ENCODE measurements around the gene USP17L17. TPM values are rescaled to one million over a fixed set of nuclear protein-coding genes. Genes with fewer than 3 reads are reported as not detected.
"Not testable (repeated sequence)": the region's sequence is repeated elsewhere in the genome, so short reads cannot be mapped to it uniquely, and the experiment has no call there.

The USP17L17 gene
- total RNA-seq, 1 donor from 2014 or later = not detected

GRCh38 chr4:9267319-9267718 lies 23.6 kb downstream of the USP17L17 start, which contains the start of gene USP17L22:
Gene USP17L22 (plus strand): TSS chr4:9267619. CDS start chr4:9267619, 0 bp downstream.
- H3K27ac Mint-ChIP-seq; DNase-seq (ENCODE audit: extremely low spot score, unreplicated experiment); H3K36me3 Mint-ChIP-seq; H3K9me3 Mint-ChIP-seq; H3K27me3 Mint-ChIP-seq; H3K4me1 Mint-ChIP-seq (ENCODE audit: unreplicated experiment); H3K4me3 Mint-ChIP-seq: not testable (repeated sequence)

DNA sequence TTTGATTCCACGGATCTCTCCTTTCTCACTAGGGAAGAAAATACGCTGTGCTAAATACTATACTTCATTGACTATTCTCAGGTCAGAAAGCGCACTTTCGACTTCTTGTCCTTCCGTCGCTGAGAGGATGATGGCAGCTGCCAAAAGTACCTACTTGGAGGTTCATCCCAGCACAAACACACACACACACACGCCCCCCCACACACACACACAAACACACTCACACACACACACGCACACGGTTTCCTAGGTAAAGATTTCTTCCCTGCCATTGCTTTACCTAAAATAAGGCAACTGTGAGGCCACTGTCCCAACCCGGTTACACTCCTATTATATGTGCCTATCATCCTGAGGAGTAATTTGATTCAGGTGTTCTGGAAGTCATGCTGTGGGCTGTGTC lies 28.0 kb downstream of the USP17L17 start:
- not testable (repeated sequence) for H3K4me3 Mint-ChIP-seq; H3K9me3 Mint-ChIP-seq; H3K4me1 Mint-ChIP-seq (ENCODE audit: unreplicated experiment); H3K36me3 Mint-ChIP-seq; H3K27ac Mint-ChIP-seq; H3K27me3 Mint-ChIP-seq
- DNase-seq (ENCODE audit: extremely low spot score, unreplicated experiment) = peak; percentile 79

Other genes starting within 250 kb of the USP17L17 start
- gene FAM90A26, start 73.5 kb upstream of the USP17L17 start, total RNA-seq (ENCODE audit: low replicate concordance) = not detected in 2 replicates
- not detected in 2 replicates for gene USP17L10, start 33.2 kb upstream of the USP17L17 start, total RNA-seq (ENCODE audit: low replicate concordance)
- gene USP17L11, start 28.5 kb upstream of the USP17L17 start, total RNA-seq (ENCODE audit: low replicate concordance) = not detected in 2 replicates
- gene USP17L12, start 23.7 kb upstream of the USP17L17 start, total RNA-seq (ENCODE audit: low replicate concordance) = not detected in 2 replicates
- not detected in 2 replicates for gene USP17L13, start 19.0 kb upstream of the USP17L17 start, total RNA-seq (ENCODE audit: low replicate concordance)
- gene USP17L15, start 9.5 kb upstream of the USP17L17 start, total RNA-seq (ENCODE audit: low replicate concordance) = not detected in 2 replicates
- gene USP17L18, start 4.8 kb downstream of the USP17L17 start, total RNA-seq (ENCODE audit: low replicate concordance) = not detected in 2 replicates
- not detected in 2 replicates for gene USP17L19, start 9.5 kb downstream of the USP17L17 start, total RNA-seq (ENCODE audit: low replicate concordance)
- not detected in 2 replicates for gene USP17L20, start 14.2 kb downstream of the USP17L17 start, total RNA-seq (ENCODE audit: low replicate concordance)
- gene USP17L21, start 19.0 kb downstream of the USP17L17 start, total RNA-seq (ENCODE audit: low replicate concordance) = not detected in 2 replicates
- gene USP17L22, start 23.7 kb downstream of the USP17L17 start, total RNA-seq (ENCODE audit: low replicate concordance) = not detected in 2 replicates
- not detected in 2 replicates for gene USP17L24, start 81.3 kb downstream of the USP17L17 start, total RNA-seq (ENCODE audit: low replicate concordance)
- not detected in 2 replicates for gene USP17L25, start 86.0 kb downstream of the USP17L17 start, total RNA-seq (ENCODE audit: low replicate concordance)
- gene USP17L26, start 90.8 kb downstream of the USP17L17 start, total RNA-seq (ENCODE audit: low replicate concordance) = not detected in 2 replicates
- gene USP17L5, start 95.5 kb downstream of the USP17L17 start, total RNA-seq (ENCODE audit: low replicate concordance) = not detected in 2 replicates
- gene USP17L27, start 100.3 kb downstream of the USP17L17 start, total RNA-seq (ENCODE audit: low replicate concordance) = not detected in 2 replicates
- not detected in 2 replicates for gene USP17L28, start 105.0 kb downstream of the USP17L17 start, total RNA-seq (ENCODE audit: low replicate concordance)
- not detected in 2 replicates for gene USP17L29, start 109.8 kb downstream of the USP17L17 start, total RNA-seq (ENCODE audit: low replicate concordance)
- gene USP17L30, start 119.2 kb downstream of the USP17L17 start, total RNA-seq (ENCODE audit: low replicate concordance) = not detected in 2 replicates
- gene DEFB131A, start 200.5 kb downstream of the USP17L17 start, total RNA-seq (ENCODE audit: low replicate concordance) = not detected in 2 replicates